HG03520 (cell line): ENCODE data around the gene LRRC36.
"Not testable (repeated sequence)": the region's sequence is repeated elsewhere in the genome, so short reads cannot be mapped to it uniquely, and the experiment has no call there.

Experiments
- ATAC-seq: cut with Tn5 transposase; IDR thresholded peaks from one replicate; pipeline ENCODE4 v1.9.1; 2021; ENCODE audit warnings: mild to moderate bottlenecking, moderate library complexity; ENCODE audit not compliant: unreplicated experiment

LRRC36 gene

DNA sequence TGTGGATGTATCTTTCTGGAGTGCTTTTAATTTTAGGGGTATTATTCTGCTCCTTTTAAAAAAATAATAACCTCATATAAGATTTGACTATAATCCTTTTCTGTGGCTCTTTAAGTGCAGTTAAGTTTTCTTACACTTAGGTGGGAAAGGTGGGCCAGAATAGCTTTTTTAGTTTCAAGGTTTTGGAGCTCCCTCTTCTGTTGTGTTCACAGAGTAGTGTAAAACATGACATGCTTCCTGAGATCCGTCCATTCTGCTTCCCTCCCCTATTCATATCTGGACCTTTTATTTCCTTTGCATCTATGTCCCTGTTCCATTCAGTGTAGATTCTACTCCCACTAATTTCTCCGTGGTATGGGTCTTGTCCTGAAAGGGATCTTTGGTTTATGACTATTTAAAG, 12.8 kb downstream of the LRRC36 start:
- ATAC-seq: no peak

DNA sequence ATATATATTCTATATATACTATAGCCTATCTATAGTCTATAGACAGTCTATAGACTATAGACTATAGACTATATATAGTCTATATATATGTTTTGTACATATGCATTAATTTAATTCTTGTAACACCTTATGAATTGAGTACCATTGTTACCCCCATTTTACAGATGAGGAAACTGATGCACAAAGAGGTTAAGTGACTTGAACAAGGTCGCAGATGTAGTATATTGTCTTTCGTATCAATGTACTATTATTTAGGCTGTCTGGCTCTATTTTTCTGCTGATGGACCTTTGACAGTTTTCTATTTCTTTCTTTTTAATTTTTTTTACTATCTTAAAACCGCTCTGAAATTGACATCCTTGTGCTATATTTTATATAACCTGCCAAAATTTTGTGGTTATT, 14.6 kb downstream of the LRRC36 start:
- ATAC-seq: no peak

DNA sequence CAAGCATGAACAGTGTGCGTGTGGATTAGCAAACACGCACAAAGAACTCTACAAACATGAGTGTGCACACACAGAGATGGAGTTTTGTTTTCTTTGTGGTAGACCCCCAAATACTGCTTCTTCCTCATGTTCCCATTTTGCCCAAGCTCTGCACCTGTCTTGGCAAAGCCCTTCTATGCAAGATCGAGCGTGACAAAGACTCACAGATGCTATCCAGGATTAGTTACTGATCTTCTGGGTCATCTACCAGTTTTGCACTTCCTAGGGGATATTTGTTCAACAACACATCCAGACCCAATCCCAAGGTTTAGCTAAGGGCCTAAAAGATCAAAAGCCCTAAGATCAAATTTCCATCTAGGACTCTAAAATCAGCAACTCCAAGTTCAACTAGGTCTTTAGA, 16.0 kb downstream of the LRRC36 start:
- no peak for ATAC-seq

DNA sequence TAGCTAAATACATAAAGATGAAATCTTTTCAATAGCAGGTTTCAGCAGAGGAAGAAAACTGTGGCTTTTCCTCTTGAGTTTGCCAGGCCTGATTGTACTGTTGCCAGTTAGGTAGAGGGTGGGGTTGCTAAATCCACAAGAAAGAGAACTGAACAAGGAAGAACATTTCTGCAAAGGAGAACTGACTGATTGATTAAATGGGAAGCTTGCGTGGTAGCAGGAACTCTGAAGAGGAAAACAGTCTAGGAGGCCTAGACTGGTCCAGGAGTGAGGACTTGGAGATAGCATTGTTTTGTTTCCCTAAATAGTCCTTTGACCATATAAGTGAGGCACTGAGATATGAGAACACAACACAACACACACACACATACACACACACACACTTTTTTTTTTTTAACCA, 18.8 kb downstream of the LRRC36 start:
- no peak for ATAC-seq

DNA sequence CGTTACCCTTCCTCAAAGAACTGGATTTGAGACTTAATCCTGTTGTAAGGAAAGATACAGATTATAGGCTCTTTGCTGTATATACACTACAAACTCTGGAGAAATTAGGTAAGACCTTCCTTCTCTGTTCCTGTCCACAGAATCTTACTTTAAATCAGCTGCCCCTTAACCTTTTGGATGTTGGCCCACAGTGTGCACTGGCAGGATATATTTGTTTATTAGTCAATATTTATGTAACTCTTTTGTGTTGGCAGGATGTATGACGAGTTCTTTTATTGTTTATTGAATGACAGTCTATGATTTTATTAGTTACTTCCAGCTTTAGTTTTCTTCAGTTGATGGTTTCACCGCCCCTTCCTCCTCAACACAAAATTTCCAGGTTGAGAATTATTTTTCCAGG, 19.7 kb downstream of the LRRC36 start:
- no peak for ATAC-seq

DNA sequence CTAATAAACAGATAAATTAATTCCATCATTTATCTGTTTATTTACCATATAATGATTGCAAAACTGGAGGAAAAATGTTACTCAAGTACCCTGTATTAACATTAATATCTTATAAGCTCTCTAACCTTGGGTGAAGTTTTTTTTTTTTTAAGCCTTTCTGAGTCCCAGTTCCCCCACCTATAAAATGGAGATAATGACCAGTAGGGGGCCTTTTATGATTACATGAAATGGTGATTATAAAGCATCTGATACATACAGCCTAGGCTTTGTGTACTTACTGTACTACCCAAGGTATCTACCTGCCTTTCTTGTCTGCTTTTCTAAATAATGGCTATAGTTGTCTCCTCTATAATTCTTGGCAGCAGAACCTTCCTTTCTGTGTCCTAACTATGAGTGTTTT, 22.6 kb downstream of the LRRC36 start:
- no peak for ATAC-seq

DNA sequence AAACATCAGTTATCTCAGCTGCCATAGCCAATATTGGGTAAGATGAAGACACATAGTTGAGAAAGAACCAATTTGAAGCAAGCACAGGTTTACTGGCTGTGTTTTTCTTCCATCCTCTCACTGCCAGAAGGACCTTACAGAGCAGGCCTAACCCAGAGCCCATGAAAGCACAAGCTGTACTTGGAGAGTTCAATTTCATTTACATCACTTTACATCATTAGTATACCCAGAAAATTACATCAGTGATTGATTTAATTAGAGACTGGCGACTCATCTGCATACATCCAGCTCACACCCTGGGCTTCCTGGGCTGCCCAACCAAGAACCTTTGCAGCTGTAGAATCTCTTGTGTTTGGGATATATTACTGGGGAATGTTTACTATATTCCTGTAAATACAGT, 23.7 kb downstream of the LRRC36 start:
- no peak for ATAC-seq

DNA sequence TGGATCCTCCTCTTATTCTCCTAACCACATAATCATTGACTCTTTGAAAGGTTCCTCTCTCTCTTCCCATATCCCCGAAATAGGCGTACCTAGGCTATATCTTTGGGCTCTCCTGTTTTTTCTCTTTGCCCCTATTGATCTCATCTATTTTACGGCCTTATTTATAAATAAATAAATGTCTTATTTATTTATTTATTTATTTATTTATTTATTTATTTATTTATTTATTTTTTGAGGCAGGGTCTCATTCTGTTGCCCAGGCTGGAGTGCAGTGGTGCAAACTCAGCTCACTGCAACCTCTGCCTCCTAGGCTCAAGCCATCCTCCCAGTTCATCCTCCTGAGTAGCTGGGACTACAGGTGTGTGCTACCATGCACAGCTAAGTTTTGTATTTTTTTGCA, 25.8 kb downstream of the LRRC36 start:
- ATAC-seq: not testable (repeated sequence)

DNA sequence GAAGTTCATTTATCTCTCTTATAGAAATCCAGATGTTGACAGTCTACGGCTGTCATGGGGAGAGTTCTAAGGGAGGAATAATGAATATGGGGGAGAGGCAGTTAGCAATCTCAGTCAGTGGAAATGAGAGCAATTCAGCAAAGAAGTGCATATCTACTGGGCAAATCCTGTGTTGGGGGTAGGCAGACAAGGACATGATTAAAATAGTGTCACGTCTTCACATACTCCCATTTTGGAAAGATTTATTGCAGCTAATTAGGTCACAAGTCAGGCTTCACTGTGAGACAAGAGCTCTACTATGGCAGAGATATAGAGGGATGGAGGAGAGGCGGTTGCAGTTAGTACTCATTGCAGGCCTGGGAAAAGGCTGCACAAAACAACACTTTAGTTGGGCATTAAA, 29.8 kb downstream of the LRRC36 start:
- no peak for ATAC-seq

DNA sequence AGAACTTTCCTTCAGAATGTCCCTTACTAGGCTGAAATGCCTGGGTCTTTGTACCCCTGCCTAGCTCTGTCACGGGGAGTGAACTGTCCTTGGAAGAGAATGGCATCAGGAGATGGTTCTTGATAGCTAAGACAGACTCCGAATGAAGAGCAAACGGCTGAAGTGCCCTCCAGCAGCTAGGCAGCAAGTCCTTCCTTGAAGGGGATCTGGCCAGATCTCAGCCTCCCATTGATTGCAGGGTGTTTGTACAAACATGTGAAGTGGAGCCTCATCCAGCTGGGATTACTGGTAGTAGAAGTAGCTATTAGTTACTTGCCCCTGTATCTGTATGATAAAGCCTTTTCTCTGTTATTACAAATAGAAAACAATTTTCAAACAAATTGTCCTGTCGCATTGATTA, 30.9 kb downstream of the LRRC36 start:
- ATAC-seq: no peak

DNA sequence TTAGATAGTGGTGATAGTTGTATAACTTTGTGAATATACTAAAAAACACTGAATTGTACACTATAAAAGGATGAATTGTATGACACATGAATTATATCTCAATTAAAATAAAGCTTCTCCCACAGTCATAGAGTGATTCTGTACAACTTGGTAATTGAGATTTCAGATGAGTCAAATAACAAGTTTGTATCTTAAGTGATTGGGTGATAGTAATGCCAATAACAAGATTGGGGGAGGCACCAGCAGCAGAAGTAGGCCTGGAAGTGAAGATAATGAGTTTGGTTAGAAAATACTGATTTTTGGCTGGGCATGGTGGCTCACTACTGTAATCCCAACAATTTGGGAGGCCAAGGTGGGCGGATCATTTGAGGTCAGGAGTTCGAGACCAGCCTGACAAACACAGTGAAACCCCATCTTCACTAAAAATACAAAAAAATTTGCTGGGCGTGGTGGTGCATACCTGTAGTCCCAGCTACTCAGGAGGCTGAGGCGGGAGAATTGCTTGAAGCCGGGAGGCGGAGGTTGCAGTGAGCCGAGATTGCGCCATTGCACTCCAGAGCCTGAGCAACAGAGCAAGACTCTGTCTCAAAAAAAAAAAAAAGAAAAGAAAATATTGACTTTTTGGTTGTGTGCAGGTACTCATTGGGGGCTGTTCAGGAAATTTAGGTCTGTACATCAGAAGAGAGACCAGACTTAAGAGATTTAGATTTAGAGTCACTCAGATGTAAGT, 33.1 kb downstream of the LRRC36 start:
- ATAC-seq: not testable (repeated sequence)

DNA sequence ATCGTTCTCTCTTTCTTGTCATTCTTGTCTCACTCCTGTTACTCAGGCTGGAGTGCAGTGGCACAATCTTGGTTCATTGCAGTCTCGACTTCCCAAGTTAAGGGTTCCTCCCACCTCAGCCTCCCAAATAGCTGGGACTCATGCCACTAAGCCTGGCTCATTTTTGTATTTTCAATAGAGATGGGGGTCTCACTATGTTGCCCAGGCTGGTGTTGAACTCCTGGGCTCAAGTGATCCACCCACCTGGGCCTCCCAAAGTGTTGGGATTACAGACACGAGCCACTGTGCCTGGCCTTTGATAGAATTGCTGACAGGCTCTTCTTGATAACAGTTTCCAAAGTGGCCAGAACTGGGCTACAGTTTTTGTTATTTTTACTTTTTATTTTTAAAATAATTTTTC, 34.4 kb downstream of the LRRC36 start:
- ATAC-seq: no peak

DNA sequence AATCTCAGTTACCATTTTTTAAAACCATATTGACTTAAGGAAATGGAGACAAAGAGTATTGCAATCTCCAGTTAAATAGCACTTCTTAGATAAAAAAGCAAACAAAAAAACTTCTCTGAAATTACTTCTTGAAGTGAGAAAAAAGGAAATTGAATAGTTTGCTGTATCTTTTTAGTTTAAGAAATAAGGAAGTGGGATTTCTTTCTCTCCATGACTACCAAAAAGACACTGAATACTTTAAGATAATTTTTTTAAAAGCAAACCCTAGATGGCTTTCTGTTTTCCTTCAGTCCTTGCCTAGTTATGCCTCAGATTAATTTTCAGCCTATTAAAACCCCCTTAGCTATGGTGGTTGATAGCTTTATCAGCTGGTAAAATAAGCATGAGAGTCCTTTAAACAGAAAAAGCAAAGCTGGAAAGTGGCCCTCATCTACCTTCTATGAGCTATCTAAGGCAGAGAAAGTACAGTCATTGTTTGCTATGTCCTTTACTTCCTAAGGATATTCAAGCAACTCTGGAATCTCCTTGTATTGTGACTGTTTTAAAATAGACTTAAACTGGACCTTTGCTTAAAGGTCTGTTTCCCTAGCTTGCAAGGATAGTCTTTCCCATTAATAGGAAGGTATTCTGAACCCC, 38.1 kb downstream of the LRRC36 start:
- ATAC-seq: no peak

DNA sequence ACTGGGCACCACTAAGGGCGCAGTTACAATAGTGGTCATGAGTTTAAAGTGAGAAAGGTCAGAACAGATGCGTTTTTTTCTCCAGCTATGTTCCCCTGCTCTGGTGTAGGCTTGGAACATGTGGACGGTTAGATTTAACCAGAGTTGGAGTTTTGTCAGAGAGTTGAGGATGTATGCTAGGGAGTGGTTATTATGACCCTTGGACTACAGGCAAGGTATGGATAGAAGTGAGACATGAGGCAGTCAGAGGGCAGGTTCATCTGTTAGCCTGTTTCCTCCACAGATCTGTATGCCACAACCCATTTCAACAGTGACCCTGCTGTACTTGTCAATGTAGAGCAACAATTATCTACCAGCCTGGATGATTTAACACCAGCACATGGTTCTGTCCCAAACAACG, 44.0 kb downstream of the LRRC36 start:
- no peak for ATAC-seq

DNA sequence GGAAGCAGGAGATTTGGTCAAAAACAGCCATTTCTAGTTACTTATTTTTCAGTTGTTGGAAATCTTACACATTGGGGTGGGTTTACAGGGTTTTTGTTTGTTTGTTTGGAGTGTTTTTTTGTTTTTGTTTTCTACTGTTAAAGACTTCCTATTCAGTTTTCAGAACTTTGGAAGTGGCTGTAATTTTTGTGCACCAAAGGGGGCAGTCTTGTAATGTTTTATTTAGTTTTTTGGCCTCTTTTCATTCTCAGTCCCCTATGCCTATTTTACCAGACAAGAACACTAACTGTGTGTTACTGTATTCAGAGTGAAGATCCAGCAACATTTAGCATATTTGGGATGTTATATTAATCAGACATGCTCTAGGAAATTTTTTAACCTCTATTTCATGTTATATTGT, 46.0 kb downstream of the LRRC36 start:
- no peak for ATAC-seq

DNA sequence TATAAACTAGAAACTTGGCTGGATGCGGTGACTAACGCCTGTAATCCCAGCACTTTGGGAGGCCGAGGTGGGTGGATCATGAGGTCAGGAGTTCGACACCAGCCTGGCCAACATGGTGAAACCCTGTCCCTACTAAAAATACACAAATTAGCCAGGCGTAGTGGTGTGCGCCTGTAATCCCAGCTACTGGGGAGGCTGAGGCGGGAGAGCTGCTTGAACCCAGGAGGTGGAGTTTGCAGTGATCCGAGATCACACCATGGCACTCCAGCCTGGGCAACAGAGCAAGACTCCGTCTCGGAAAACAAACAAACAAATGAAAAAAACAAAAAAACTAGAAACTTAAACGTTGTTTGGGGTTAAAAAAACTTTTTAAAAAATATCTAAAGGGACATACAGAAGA, 49.4 kb downstream of the LRRC36 start:
- not testable (repeated sequence) for ATAC-seq

DNA sequence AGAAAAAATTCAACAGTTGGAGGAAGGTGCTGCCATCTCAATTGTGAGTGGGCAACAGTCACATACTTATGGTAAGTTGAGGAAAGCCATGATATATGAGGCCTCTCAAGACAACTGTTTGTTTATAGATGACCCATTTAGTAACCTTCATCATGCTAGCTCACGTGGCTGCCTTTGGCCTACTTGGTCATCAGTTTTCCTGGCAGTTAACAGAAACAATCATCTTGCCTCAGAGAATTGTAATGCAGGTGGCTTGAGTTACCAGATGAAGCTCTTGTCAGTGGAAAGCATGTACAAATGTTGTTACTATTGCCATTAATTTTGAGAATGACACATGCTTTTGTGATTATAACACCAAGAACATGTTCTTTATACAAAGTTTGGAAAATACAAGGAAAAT, 52.0 kb downstream of the LRRC36 start:
- no peak for ATAC-seq

DNA sequence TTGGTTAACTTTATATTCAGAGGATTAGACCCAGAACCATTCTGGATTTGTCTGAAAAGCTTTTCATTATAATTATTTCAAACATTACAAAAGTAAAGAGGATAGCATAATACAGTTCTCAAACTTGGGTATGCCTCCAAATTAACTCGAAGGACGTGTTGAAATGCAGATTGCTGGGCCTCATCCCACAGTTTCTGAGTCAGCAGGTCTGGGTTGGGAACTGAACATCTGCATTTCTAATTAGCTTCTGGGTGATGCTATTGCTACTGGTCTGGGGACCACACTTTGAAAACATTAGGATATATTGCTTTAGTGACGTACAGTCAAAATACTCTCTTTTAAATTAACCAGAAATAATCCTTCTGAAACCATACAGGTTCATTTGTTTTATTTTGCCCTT, 56.7 kb downstream of the LRRC36 start:
- no peak for ATAC-seq

DNA sequence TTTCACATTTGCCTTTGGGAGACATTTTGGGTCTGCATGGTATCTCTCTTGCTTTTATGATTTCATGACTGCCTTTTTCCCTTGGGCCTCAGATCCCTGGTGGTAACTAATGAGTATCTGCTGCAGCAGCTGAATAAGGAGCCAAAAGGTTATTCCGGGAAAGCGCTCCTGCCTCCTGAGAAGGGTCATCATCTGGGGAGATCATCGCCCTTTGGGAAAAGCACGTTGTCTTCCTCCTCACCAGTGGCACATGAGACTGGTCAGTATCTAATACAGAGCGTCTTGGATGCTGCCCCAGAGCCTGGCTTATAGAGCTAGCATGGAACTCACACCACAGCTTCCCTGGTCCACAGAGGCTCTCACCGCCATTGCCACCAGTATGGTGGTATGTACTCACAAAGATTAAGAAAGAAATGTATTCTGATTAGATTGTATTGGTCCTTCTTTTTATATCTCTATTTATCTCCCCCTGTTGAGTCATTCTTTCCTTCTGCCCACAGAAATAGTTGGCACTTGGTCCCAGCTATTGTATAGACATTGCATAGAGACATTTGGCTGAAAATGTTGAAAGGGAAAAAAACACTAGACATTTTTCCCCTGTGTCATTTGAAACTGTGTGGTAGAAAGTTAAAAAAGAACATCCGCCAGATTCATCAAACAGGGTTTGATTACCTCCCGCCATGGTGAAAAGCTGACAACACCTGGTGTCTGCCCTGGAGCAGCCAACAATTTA, 58.3 kb downstream of the LRRC36 start:
- no peak for ATAC-seq

DNA sequence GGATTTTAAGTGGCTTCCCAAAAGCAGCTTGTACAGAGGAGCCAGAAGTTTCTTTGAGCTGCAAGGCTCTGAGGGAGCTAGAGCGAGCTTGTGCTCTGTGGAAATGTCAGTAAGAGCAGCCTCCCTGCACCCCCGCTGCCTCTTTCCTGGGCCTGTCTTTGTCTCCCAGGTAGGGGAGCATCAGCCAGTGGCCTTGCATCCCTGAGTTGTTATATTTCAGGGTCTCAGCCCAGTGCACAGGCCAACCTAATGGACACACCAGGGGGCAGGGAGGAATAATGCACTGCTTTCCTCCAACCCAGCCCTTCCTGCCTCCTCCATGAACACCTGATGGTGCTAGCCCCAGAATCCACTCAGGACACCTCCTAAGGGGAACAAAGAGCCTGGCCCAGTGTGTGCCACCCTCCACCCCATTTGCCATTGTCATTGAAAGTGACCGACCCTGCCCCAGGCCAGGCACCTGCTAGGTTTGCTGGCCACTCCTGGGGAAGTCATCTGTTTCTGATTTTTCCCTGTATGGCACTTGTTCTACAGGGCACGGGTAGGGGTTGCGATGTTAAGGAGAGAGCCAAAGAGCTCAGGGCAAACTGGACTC, 60.3 kb downstream of the LRRC36 start:
- ATAC-seq: no peak

DNA sequence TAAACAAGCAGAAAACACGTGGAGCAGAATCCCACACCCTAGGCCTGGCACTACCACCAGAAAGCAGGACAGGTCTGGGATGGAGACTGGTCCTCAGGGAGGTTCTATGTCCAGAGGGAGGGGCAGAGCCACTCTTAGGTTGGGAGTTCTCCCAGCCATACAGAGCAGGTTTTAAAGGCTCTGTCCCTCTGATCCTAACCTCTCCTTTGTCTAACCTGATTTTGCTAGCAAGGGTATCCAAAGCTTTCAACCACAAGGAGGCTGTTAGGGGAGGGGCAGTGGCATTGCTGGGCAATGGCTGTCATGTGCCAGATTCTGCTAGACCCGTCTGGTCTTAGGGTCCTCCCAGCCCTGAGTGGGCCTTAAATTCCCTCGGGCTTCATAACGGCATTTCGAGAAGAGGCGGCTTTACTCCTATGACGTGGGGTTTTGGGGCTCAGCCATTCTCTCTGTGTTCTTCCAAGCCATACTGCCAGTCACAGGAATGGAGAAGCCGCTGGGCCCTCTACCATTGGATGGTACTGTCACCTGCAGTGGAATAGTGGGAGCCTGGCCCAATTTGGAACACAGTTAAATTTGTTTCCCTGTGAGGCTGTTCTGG, 61.0 kb downstream of the LRRC36 start:
- ATAC-seq: no peak
